LNCaP clone FGC (cell line): ENCODE results near the gene ADGRE2.
"Not testable (repeated sequence)": the region's sequence is repeated elsewhere in the genome, so short reads cannot be mapped to it uniquely, and the experiment has no call there.

Source experiments
- DNase-seq: peaks from one replicate; pipeline ENCODE4 v3.0.0-alpha.2; 2011; ENCODE audit warnings: low read depth
- H3K4me3 ChIP-seq: 2 replicates; pipeline ENCODE4 v1.5.1; 2011; ENCODE audit warnings: mild to moderate bottlenecking, low read depth, low read length, control low read depth
- CTCF ChIP-seq: IDR thresholded peaks from 2 replicates; pipeline ENCODE4 v1.5.1; 2012; ENCODE audit warnings: mild to moderate bottlenecking; ENCODE audit not compliant: control insufficient read depth, insufficient read depth; ENCODE audit errors: extremely low read depth

Gene ADGRE2

GRCh38 chr19:14772995-14773394, 5.4 kb downstream of the ADGRE2 start:
- no peak for TF ChIP-seq CTCF
- DNase-seq: no peak
- no peak overlapping the region for H3K4me3 ChIP-seq

DNA sequence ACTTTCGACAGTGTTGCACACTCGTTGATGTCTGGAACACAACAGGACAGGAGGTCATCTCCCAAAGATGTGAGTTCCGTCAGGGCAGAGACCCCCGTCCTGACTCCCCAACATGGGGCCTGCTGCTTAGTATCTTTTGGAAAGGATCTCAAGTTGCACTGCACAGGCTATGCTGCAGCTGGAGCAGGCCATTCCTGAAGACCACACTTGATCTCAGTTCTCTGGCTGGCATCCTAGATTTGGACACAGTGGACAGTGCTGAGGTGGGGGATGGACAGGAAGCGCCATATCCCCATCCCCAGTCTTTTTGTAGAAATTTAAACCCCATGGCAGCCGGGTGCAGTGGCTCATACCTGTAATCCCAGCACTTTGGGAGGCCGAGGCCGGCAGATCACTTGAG, 5.9 kb downstream of the ADGRE2 start:
- no peak for DNase-seq
- no peak for TF ChIP-seq CTCF
- H3K4me3 ChIP-seq: no peak overlapping the region

GRCh38 chr19:14770944-14771839, 7.2 kb downstream of the ADGRE2 start:
- DNase-seq: no peak
- no peak for TF ChIP-seq CTCF
- no peak overlapping the region for H3K4me3 ChIP-seq

GRCh38 chr19:14770136-14770535, 8.2 kb downstream of the ADGRE2 start:
- DNase-seq: no peak
- H3K4me3 ChIP-seq: no peak overlapping the region
- TF ChIP-seq CTCF: no peak

- no peak overlapping the region for H3K4me3 ChIP-seq
- no peak for DNase-seq
- no peak for TF ChIP-seq CTCF
Observed at GRCh38 chr19:14769201-14769600, 9.2 kb downstream of the ADGRE2 start.

- TF ChIP-seq CTCF: no peak
- H3K4me3 ChIP-seq: no peak overlapping the region
- DNase-seq: no peak
Observed at GRCh38 chr19:14768001-14768400, 10.4 kb downstream of the ADGRE2 start.

GRCh38 chr19:14767466-14767971, 10.8 kb downstream of the ADGRE2 start:
- no peak overlapping the region for H3K4me3 ChIP-seq
- no peak for DNase-seq
- no peak for TF ChIP-seq CTCF

DNA sequence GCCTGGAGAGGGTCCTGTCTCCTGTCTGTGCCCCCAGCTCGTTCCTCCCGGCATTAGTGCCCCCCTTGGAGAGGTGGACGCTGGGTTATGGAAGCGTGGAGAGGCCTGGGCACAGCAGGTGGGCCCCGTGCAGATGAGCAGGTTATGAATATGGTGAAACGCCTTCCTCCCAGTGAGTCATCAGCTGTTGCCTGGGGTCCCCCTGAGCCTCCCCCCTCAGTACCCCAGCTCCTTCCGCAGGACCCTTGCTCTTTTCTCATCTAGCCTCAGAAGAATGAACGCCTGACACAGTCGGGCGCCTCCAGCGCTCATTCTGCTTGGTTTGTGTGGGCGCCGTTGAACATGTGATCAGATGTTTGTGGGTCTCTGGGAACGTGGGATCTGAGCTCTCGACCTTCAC, 12.5 kb downstream of the ADGRE2 start:
- not testable (repeated sequence) for DNase-seq, H3K4me3 ChIP-seq

DNA sequence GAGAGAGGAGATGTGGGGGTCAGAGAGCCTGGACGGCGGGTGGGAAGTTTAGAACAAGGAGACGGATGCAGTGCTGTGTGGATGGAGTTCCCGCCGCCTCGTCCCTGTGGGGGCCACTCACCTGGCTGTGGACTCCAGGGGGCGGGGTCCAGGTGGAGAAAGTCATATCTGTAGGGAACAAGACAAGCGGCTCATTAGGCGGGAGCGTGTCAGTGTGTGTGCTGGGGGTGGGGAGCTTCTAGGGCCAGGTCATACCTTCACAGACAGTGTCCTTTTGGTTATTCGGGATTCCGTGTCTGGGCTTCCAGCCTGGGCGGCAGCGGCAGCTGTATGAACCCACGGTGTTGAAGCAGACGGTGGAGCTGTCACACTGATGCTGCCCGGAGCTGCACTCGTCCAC, 13.0 kb downstream of the ADGRE2 start:
- H3K4me3 ChIP-seq, DNase-seq: not testable (repeated sequence)
